ENCODE measurements around the gene GLIS1.
A peak's percentile ranks its signal among the peaks of the same experiment; 100 is the strongest.

The GLIS1 gene

GRCh38 chr1:53680868-53681267 lies 58.1 kb downstream of the GLIS1 start:
- WGBS, result 83% methylated on average over 8 of the region's 8 CpGs

GRCh38 chr1:53678938-53679825 lies 59.8 kb downstream of the GLIS1 start:
- Histone ChIP-seq H3K14ac (ENCODE audit: low read length in 2 of 2) (no peak overlapping the region), H3K36me3 (ENCODE audit: control insufficient read depth in 1 of 2, insufficient read depth in 2 of 2, low read depth in 1 of 2, low read length in 2 of 2) (peaks cover 0 to 22% of the 10 kb centered on the region in 2 experiments), H3K4me2 (ENCODE audit: low read length, poor library complexity, severe bottlenecking) (no peak overlapping the region), H3K9ac (ENCODE audit: low read length) (no peak overlapping the region), H2AFZ (ENCODE audit: low read depth, low read length) (no peak overlapping the region), H3K27ac (ENCODE audit: low read length, poor library complexity, severe bottlenecking) (no peak overlapping the region), H3K23ac (ENCODE audit: low read length in 2 of 2) (no peak overlapping the region), H2BK15ac (ENCODE audit: low read depth, poor library complexity, severe bottlenecking) (no peak overlapping the region), H3K4ac (ENCODE audit: low read depth in 1 of 2, low read length in 2 of 2) (no peak overlapping the region), H2BK12ac (ENCODE audit: low read length in 2 of 2) (no peak overlapping the region), H3K79me1 (replicated peaks; ENCODE audit: low read length, poor library complexity, severe bottlenecking) (peaks cover 68% of the 10 kb centered on the region), H4K91ac (ENCODE audit: low read length) (no peak overlapping the region), H3K4me1 (ENCODE audit: control insufficient read depth, insufficient read depth, low read depth, low read length) (peaks cover 31% of the 10 kb centered on the region), H3K9me3 (ENCODE audit: control insufficient read depth, low read length) (no peaks in the 10 kb centered on the region), H3K27me3 (ENCODE audit: control insufficient read depth in 1 of 2, insufficient read depth in 1 of 2, low read length in 2 of 2) (peaks cover 0 to 83% of the 10 kb centered on the region in 2 experiments), H2BK120ac (ENCODE audit: low read depth, low read length) (no peak overlapping the region), H3K18ac (ENCODE audit: low read depth in 1 of 2, low read length in 2 of 2) (no peak overlapping the region), H2AK5ac (ENCODE audit: low read length, severe bottlenecking) (no peak overlapping the region), H4K8ac (ENCODE audit: low read length) (no peak overlapping the region), H2BK5ac (ENCODE audit: low read depth, low read length, poor library complexity, severe bottlenecking) (no peak overlapping the region), H3K4me3 (ENCODE audit: insufficient read depth in 1 of 2, low read depth in 1 of 2, low read length in 2 of 2) (no peak overlapping the region)
- no peak for DNase-seq
- 54% methylated on average over 7 of the region's 15 CpGs for WGBS

More at GRCh38 chr1:53680868-53681267, 58.1 kb downstream of the GLIS1 start:
- peaks cover 55% of the 10 kb centered on the region for H3K79me1 ChIP-seq (replicated peaks; ENCODE audit: low read length, poor library complexity, severe bottlenecking)
- no peak overlapping the region for H3K9ac ChIP-seq (ENCODE audit: low read length)
- no peak overlapping the region for H2AK5ac ChIP-seq (ENCODE audit: low read length, severe bottlenecking)
- H3K4me3 ChIP-seq (ENCODE audit: insufficient read depth in 1 of 2, low read depth in 1 of 2, low read length in 2 of 2), result no peak overlapping the region
- H3K14ac ChIP-seq (ENCODE audit: low read length in 2 of 2), result peak overlapping the region in 1 of 2 experiments; percentile 22
- no peak overlapping the region for H4K8ac ChIP-seq (ENCODE audit: low read length)
- H2BK15ac ChIP-seq (ENCODE audit: low read depth, poor library complexity, severe bottlenecking), result no peak overlapping the region
- H3K9me3 ChIP-seq (ENCODE audit: control insufficient read depth, low read length), result no peaks in the 10 kb centered on the region
- no peak overlapping the region for H2AFZ ChIP-seq (ENCODE audit: low read depth, low read length)
- DNase-seq, result no peak
- H3K27ac ChIP-seq (ENCODE audit: low read length, poor library complexity, severe bottlenecking), result no peak overlapping the region
- no peak overlapping the region for H3K18ac ChIP-seq (ENCODE audit: low read depth in 1 of 2, low read length in 2 of 2)
- H2BK5ac ChIP-seq (ENCODE audit: low read depth, low read length, poor library complexity, severe bottlenecking), result no peak overlapping the region
- no peak overlapping the region for H3K4ac ChIP-seq (ENCODE audit: low read depth in 1 of 2, low read length in 2 of 2)
- no peak overlapping the region for H4K91ac ChIP-seq (ENCODE audit: low read length)
- peaks cover 46% of the 10 kb centered on the region for H3K4me1 ChIP-seq (ENCODE audit: control insufficient read depth, insufficient read depth, low read depth, low read length)
- no peak overlapping the region for H2BK120ac ChIP-seq (ENCODE audit: low read depth, low read length)
- peaks cover 0 to 15% of the 10 kb centered on the region in 2 experiments for H3K36me3 ChIP-seq (ENCODE audit: control insufficient read depth in 1 of 2, insufficient read depth in 2 of 2, low read depth in 1 of 2, low read length in 2 of 2)
- no peak overlapping the region for H3K4me2 ChIP-seq (ENCODE audit: low read length, poor library complexity, severe bottlenecking)
- no peak overlapping the region for H3K23ac ChIP-seq (ENCODE audit: low read length in 2 of 2)
- peaks cover 0 to 86% of the 10 kb centered on the region in 2 experiments for H3K27me3 ChIP-seq (ENCODE audit: control insufficient read depth in 1 of 2, insufficient read depth in 1 of 2, low read length in 2 of 2)
- no peak overlapping the region for H2BK12ac ChIP-seq (ENCODE audit: low read length in 2 of 2)

- no peak for DNase-seq
- H3K23ac ChIP-seq (ENCODE audit: low read length in 2 of 2), result no peak overlapping the region
- no peaks in the 10 kb centered on the region for H3K9me3 ChIP-seq (ENCODE audit: control insufficient read depth, low read length)
- H2BK120ac ChIP-seq (ENCODE audit: low read depth, low read length), result no peak overlapping the region
- H3K18ac ChIP-seq (ENCODE audit: low read depth in 1 of 2, low read length in 2 of 2), result no peak overlapping the region
- H2BK5ac ChIP-seq (ENCODE audit: low read depth, low read length, poor library complexity, severe bottlenecking), result no peak overlapping the region
- H2AK5ac ChIP-seq (ENCODE audit: low read length, severe bottlenecking), result no peak overlapping the region
- 77% methylated on average over 4 of the region's 4 CpGs for WGBS
- H3K27ac ChIP-seq (ENCODE audit: low read length, poor library complexity, severe bottlenecking), result no peak overlapping the region
- no peak overlapping the region for H3K14ac ChIP-seq (ENCODE audit: low read length in 2 of 2)
- H2AFZ ChIP-seq (ENCODE audit: low read depth, low read length), result no peak overlapping the region
- H4K8ac ChIP-seq (ENCODE audit: low read length), result no peak overlapping the region
- peaks cover 0 to 22% of the 10 kb centered on the region in 2 experiments for H3K36me3 ChIP-seq (ENCODE audit: control insufficient read depth in 1 of 2, insufficient read depth in 2 of 2, low read depth in 1 of 2, low read length in 2 of 2)
- H3K4me3 ChIP-seq (ENCODE audit: insufficient read depth in 1 of 2, low read depth in 1 of 2, low read length in 2 of 2), result no peak overlapping the region
- no peak overlapping the region for H2BK15ac ChIP-seq (ENCODE audit: low read depth, poor library complexity, severe bottlenecking)
- peaks cover 28% of the 10 kb centered on the region for H3K4me1 ChIP-seq (ENCODE audit: control insufficient read depth, insufficient read depth, low read depth, low read length)
- H3K4me2 ChIP-seq (ENCODE audit: low read length, poor library complexity, severe bottlenecking), result no peak overlapping the region
- no peak overlapping the region for H3K9ac ChIP-seq (ENCODE audit: low read length)
- peaks cover 0 to 78% of the 10 kb centered on the region in 2 experiments for H3K27me3 ChIP-seq (ENCODE audit: control insufficient read depth in 1 of 2, insufficient read depth in 1 of 2, low read length in 2 of 2)
- peaks cover 62% of the 10 kb centered on the region for H3K79me1 ChIP-seq (replicated peaks; ENCODE audit: low read length, poor library complexity, severe bottlenecking)
- H2BK12ac ChIP-seq (ENCODE audit: low read length in 2 of 2), result no peak overlapping the region
- no peak overlapping the region for H3K4ac ChIP-seq (ENCODE audit: low read depth in 1 of 2, low read length in 2 of 2)
- H4K91ac ChIP-seq (ENCODE audit: low read length), result no peak overlapping the region
Observed at GRCh38 chr1:53678507-53678906, 60.5 kb downstream of the GLIS1 start.

DNA sequence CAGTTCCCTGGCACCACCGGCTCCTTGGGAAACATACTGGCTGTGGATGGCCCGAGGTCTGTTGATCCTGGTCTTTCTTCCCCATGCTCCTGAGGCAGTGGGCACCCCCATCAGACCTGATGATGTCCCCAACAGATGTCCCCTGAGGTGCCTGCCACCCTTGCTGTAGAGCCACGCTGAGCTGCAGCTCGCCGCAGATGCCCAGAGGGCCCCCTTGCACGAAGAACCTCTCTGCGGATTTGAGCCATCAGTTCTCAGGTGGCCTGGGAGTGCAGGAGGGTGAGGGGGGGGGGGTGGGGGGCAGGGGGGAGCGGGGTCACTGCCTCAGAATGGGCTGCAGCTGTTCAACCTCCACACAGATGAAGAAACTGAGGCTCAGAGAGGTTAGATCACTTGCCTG lies 60.9 kb downstream of the GLIS1 start:
- Histone ChIP-seq H3K23ac (ENCODE audit: low read length in 2 of 2) (no peak overlapping the region), H3K9me3 (ENCODE audit: control insufficient read depth, low read length) (no peaks in the 10 kb centered on the region), H3K4me3 (ENCODE audit: insufficient read depth in 1 of 2, low read depth in 1 of 2, low read length in 2 of 2) (no peak overlapping the region), H3K27me3 (ENCODE audit: control insufficient read depth in 1 of 2, insufficient read depth in 1 of 2, low read length in 2 of 2) (peaks cover 0 to 78% of the 10 kb centered on the region in 2 experiments), H2AFZ (ENCODE audit: low read depth, low read length) (no peak overlapping the region), H4K91ac (ENCODE audit: low read length) (no peak overlapping the region), H3K4ac (ENCODE audit: low read depth in 1 of 2, low read length in 2 of 2) (no peak overlapping the region), H4K8ac (ENCODE audit: low read length) (no peak overlapping the region), H3K9ac (ENCODE audit: low read length) (no peak overlapping the region), H3K36me3 (ENCODE audit: control insufficient read depth in 1 of 2, insufficient read depth in 2 of 2, low read depth in 1 of 2, low read length in 2 of 2) (peaks cover 0 to 22% of the 10 kb centered on the region in 2 experiments), H2BK5ac (ENCODE audit: low read depth, low read length, poor library complexity, severe bottlenecking) (peak overlapping the region; percentile 4), H3K79me1 (replicated peaks; ENCODE audit: low read length, poor library complexity, severe bottlenecking) (peaks cover 64% of the 10 kb centered on the region), H3K27ac (ENCODE audit: low read length, poor library complexity, severe bottlenecking) (no peak overlapping the region), H2AK5ac (ENCODE audit: low read length, severe bottlenecking) (no peak overlapping the region), H3K4me1 (ENCODE audit: control insufficient read depth, insufficient read depth, low read depth, low read length) (peaks cover 31% of the 10 kb centered on the region), H2BK15ac (ENCODE audit: low read depth, poor library complexity, severe bottlenecking) (no peak overlapping the region), H2BK120ac (ENCODE audit: low read depth, low read length) (no peak overlapping the region), H3K18ac (ENCODE audit: low read depth in 1 of 2, low read length in 2 of 2) (no peak overlapping the region), H3K14ac (ENCODE audit: low read length in 2 of 2) (no peak overlapping the region), H2BK12ac (ENCODE audit: low read length in 2 of 2) (no peak overlapping the region), H3K4me2 (ENCODE audit: low read length, poor library complexity, severe bottlenecking) (no peak overlapping the region)
- no peak for DNase-seq
- WGBS, result 93% methylated on average over 3 of the region's 8 CpGs
